SJCRH30 (cell line): ENCODE data around the gene DCX. TPM values are rescaled to one million over a fixed set of nuclear protein-coding genes. Genes with fewer than 3 reads are reported as not detected.
A peak's percentile ranks its signal among the peaks of the same experiment; 100 is the strongest.

ENCODE experiments used
- DNase-seq, 2 experiments: peaks; one replicate each; pipeline ENCODE4 v3.0.0-alpha.2; 2015 to 2020
- H3K27ac ChIP-seq: fragments of 250-450 bp; sonication (Bioruptor Pico); 2 replicates; pipeline ENCODE4 v1.5.1; 2020; ENCODE audit warnings: mild to moderate bottlenecking, moderate library complexity
- H3K27me3 ChIP-seq: fragments of 250-450 bp; sonication (Bioruptor Pico); 2 replicates; pipeline ENCODE4 v1.5.1; 2020; ENCODE audit warnings: mild to moderate bottlenecking, moderate library complexity
- H3K36me3 ChIP-seq: fragments of 250-450 bp; sonication (Bioruptor Pico); 2 replicates; pipeline ENCODE4 v1.5.1; 2020; ENCODE audit warnings: mild to moderate bottlenecking, moderate library complexity
- H3K4me1 ChIP-seq: fragments of 250-450 bp; sonication (Bioruptor Pico); 2 replicates; pipeline ENCODE4 v1.5.1; 2020; ENCODE audit warnings: mild to moderate bottlenecking, moderate library complexity
- H3K4me3 ChIP-seq: fragments of 250-450 bp; sonication (Bioruptor Pico); 2 replicates; pipeline ENCODE4 v1.5.1; 2020; ENCODE audit warnings: mild to moderate bottlenecking, moderate library complexity
- H3K9me3 ChIP-seq: fragments of 250-450 bp; sonication (Bioruptor Pico); replicated peaks from 2 replicates; pipeline ENCODE4 v1.5.1; 2020; ENCODE audit warnings: mild to moderate bottlenecking, moderate library complexity
- total RNA-seq: library from RNA; depleted of rRNA; stranded (reverse); fragments of >200 nt; shearing (Covaris generic); gene quantifications from 2 replicates; pipeline ENCODE4 v1.2.3, GENCODE V29; 2014

DCX gene
- total RNA-seq, 1 experiment from 2014 or later = 115 TPM

DNA sequence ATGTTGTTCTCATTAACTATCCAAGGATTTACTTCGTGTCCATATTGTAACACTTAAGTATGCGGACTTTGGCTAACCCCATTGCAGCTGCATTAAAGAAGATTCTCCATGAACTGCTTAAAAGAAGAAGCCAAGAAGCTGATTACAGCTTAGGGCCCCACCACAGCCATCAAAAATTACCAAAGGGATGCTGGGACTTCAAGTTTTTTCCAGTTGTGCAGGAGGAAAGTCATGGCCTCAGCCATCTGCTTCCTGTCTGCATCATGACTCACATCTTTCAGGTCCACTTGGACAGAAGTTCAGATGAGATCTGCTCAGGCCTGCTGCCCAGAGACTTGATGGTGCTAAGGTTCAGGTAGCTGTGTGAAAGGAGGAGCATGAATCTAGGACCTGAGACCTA lies 102.9 kb downstream of the DCX start:
- H3K27me3 ChIP-seq = no peaks in the 10 kb centered on the region
- no peak for DNase-seq
- H3K27ac ChIP-seq = no peak overlapping the region
- no peaks in the 10 kb centered on the region for H3K9me3 ChIP-seq
- H3K4me3 ChIP-seq = no peak overlapping the region
- peaks cover 22% of the 10 kb centered on the region for H3K36me3 ChIP-seq
- no peaks in the 10 kb centered on the region for H3K4me1 ChIP-seq

DNA sequence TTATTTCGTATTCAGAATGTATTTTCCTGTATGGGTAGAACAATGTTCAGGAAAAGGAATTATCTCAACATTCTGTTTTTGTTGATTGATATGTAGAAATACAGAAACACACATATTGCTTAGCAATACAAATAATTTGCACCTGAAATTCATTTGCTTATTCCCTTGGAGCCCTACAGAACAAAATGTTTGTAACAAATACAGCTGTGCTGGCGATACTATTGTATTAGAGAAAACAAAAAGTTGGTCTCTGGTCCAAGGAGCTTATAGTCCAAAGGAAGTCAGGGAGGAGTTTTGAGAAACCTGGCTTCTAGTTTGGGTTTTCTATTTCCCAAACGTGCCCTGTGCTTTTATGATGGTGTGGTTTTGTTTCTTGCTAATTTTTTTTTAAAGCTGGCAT lies 104.0 kb downstream of the DCX start:
- Histone ChIP-seq H3K9me3 (no peaks in the 10 kb centered on the region), H3K27ac (no peak overlapping the region), H3K4me3 (no peak overlapping the region), H3K4me1 (no peaks in the 10 kb centered on the region), H3K27me3 (no peaks in the 10 kb centered on the region), H3K36me3 (peaks cover 22% of the 10 kb centered on the region)
- no peak for DNase-seq

DNA sequence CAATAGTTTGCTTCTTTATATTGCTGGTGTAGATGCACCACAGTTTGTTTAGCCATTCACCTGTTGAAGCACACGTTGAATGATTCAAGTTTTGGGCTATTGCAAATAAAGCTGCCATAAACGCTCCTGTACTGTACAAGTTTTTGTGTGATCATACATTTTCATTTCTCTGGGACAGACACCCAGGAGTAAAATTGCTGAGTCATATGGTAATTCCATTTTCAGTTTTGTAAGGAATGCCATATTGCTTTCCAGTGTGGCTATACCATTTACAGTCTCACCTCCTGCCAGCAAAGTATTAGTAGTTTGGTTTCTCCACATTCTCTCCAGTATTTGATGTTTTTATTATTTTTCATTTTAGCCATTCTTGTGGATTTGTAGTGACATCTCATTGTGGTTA lies 109.7 kb downstream of the DCX start:
- no peak overlapping the region for H3K27ac ChIP-seq
- no peaks in the 10 kb centered on the region for H3K9me3 ChIP-seq
- H3K4me1 ChIP-seq = no peaks in the 10 kb centered on the region
- H3K4me3 ChIP-seq = no peak overlapping the region
- peaks cover 20% of the 10 kb centered on the region for H3K36me3 ChIP-seq
- no peaks in the 10 kb centered on the region for H3K27me3 ChIP-seq
- DNase-seq = no peak

DNA sequence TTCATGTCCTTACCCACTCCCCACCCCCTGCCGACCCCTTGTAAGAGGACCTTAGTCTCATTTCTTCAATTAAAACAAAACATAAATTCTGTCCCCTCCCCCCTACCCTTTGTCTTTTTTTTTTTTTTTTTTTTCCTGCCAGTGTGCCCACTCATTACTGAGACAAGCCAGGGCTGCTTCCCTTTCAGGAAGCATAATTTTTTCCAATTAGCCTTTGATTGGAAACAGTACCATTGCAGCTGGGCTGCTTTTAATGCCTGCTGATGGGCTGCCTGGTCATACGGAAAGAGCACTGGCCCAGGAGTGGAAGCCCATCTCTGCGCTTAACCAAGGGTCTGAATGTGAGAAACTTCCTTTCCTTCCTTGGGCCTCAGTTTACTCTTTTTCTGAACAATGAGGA lies 123.2 kb downstream of the DCX start:
- Histone ChIP-seq H3K4me3 (no peak overlapping the region), H3K27me3 (no peaks in the 10 kb centered on the region), H3K4me1 (peaks cover 30% of the 10 kb centered on the region), H3K36me3 (peaks cover 12% of the 10 kb centered on the region; the same call in 1 of the 2 replicates), H3K27ac (no peak overlapping the region), H3K9me3 (0 out of 2 replicates have a peak, but pooled peaks cover under 1% of the 10 kb centered on the region)
- no peak for DNase-seq

DNA sequence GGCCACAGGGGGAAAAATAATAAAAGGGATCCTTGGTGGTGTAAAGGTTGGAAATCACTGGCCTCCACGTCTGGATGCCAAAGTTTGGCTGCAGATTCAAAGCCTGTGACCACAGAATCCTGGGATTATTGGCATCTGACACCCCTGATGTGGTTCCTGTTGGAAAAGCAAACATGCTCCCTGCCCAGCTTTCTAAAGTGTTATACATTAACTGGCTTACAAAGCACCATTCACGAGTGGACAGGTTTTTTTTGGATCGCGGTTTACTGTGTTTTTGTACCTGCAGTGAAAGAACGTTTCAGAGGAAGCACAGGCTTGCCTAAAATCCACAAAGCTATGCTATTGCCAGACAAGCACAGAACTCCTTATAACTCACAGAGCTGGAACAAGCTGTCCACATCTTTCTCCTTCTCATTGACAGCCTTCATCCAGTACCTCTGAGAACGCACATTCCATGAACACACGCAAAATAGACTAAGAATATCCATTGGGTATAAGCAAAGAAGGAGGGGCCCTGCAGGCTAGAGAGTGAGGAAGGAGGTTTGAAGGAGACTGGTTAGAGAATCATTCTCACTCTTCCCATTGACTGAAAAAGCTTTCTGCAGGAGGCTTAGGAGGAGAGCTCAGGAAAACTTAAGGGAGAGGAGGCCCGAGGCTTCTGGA lies 127.2 kb downstream of the DCX start:
- Histone ChIP-seq H3K4me1 (peaks cover 61% of the 10 kb centered on the region), H3K27ac (peak overlapping the region; percentile 97), H3K36me3 (no peaks in the 10 kb centered on the region), H3K4me3 (peak overlapping the region; percentile 5; the same call in 1 of the 2 replicates), H3K27me3 (no peaks in the 10 kb centered on the region), H3K9me3 (0 out of 2 replicates have a peak, but pooled peaks cover 3% of the 10 kb centered on the region)
- DNase-seq = peak; percentile 80 to 93

DNA sequence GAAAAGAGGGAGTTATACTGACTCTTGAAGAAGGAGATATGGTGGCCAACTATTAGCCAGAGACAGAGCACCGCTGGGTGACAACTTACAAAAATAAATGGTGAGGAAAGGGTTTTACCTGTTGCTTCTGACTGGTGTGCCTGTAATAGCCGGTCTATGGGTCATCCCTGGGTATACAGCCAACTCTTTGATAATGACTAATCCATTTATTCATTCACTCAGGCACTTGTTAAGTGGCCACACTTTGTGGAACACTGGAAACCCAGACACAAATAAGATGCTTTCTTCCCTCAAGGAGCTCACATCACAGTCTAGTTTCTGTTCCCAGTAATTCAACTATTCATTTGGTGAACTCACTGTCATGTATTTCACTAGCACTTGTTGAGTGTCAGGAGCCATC lies 128.5 kb downstream of the DCX start:
- Histone ChIP-seq H3K9me3 (0 out of 2 replicates have a peak, but pooled peaks cover 3% of the 10 kb centered on the region), H3K36me3 (no peaks in the 10 kb centered on the region), H3K27ac (peak overlapping the region; percentile 97), H3K4me3 (no peak overlapping the region), H3K4me1 (peaks cover 68% of the 10 kb centered on the region), H3K27me3 (no peaks in the 10 kb centered on the region)
- DNase-seq = no peak

DNA sequence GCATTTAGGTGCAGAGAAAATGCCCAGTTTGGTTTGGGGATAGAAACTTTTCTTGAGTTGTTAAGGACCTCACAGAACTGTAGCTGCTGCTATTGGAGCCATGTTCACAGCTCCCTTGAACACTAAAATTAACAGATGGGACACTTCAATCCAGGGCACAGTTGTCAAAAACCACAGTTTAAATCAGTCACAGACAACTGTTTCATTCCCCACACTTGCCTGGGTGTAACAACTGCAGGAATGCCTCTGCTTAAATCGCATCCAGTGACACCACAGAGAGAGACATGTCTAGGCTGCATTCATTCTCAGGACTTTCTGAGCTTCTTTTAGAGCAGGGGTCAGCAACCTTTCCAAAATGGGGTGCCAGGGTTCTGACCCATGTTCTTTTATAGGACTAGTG lies 129.0 kb downstream of the DCX start:
- Histone ChIP-seq H3K4me1 (peaks cover 70% of the 10 kb centered on the region), H3K9me3 (0 out of 2 replicates have a peak, but pooled peaks cover 3% of the 10 kb centered on the region), H3K27ac (peak overlapping the region; percentile 97), H3K27me3 (no peaks in the 10 kb centered on the region), H3K4me3 (no peak overlapping the region), H3K36me3 (no peaks in the 10 kb centered on the region)
- DNase-seq = peak; percentile 85 to 96

DNA sequence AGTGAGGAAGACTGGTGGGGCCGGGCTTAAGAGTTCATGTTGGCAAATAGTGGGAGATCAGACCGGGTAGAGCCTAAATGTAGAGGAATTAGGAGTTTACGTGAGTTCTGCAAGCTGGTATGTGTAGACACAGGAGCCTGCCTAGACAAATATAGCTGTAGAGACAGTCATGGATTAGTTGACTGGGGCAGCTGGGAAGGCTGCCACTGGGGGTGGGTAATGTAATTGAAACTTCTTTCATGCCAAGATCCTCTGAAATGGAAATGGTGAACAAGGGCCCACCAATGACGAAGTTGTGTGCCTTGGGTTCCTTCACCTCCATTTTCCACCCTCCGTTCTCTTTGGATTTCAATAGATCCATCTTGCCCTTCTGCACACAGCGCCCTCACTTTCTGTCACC lies 129.9 kb downstream of the DCX start:
- Histone ChIP-seq H3K4me3 (no peak overlapping the region), H3K9me3 (0 out of 2 replicates have a peak, but pooled peaks cover 3% of the 10 kb centered on the region), H3K27ac (peak overlapping the region; percentile 97), H3K27me3 (no peaks in the 10 kb centered on the region), H3K36me3 (no peaks in the 10 kb centered on the region), H3K4me1 (peaks cover 76% of the 10 kb centered on the region)
- peak; percentile 81 to 88 for DNase-seq

DNA sequence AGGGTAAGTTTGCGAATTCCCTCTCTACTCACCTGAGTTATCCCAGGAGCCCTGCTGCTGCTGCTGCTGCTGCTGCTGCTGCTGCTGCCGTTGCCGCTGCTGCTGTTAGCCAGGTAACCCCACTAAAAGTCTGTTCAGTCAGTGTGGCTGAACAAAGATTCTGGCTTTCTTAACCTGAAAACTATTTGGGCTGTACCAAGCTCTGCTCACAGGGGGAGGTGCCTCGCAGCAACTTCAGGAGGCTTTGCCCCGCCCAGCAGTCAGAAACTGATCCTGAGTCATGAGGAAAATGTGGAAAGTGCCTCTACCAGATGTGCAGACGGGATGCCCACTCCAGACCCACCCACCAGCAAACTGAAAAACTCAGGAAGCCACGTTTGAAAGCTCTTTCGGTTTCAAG lies 141.7 kb downstream of the DCX start, which contains the start of gene CAPN6:
CAPN6 (minus strand) TSS at position 145 of the 400 bp plus-strand sequence. CDS start 6,547 bp downstream, outside the sequence.
- Histone ChIP-seq H3K27me3 (no peaks in the 10 kb centered on the region), H3K4me3 (peak within 1 kb of the TSS; percentile 49), H3K27ac (no peak within 1 kb of the TSS; the same call in 1 of the 2 replicates), H3K4me1 (no peaks in the 10 kb centered on the region), H3K9me3 (no peaks in the 10 kb centered on the region), H3K36me3 (no peaks in the 10 kb centered on the region)
- DNase-seq = peak; percentile 54 to 65

DNA sequence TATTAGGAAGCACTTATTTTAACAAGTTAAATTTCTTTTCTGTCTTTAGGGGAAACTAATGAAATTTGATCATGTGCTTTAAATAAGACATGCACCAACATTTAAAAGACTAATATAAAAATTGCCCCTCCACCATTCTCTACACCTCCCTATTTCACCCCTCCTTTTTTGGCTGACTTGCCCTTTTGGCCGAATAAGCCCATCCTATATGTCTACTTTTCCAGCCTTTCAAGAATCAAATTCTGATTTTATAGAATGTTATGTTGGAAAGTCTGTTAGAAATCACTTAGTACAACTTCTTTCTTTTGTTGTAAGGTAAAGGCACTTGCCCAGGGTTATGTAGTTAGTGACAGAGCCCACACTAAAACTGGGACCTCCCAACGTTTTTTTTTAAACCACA lies 143.5 kb downstream of the DCX start:
- H3K4me1 ChIP-seq = no peaks in the 10 kb centered on the region
- peak overlapping the region; percentile 49 for H3K4me3 ChIP-seq
- no peaks in the 10 kb centered on the region for H3K36me3 ChIP-seq
- H3K27ac ChIP-seq = no peak overlapping the region
- DNase-seq = no peak
- no peaks in the 10 kb centered on the region for H3K27me3 ChIP-seq
- H3K9me3 ChIP-seq = no peaks in the 10 kb centered on the region

DNA sequence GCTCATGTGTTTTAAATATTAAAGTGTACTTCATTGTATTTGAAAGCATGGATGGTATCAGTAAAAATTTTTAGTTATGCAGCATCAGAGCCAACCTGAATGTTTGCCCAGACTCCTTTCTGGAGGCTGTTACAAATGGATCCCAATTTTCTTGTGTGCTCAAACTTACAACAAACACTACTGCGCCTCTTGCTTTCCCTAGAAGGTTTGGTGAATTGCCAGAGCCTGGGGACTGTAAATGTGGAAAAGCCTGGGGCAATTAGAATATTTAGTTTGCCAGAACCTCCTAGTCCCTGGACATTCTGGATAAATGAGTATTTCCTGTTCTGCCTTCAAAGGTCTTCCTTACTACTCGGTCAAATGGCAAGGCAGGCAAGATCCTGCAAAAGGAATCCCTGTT lies 146.5 kb downstream of the DCX start:
- Histone ChIP-seq H3K4me3 (no peak overlapping the region), H3K27ac (no peak overlapping the region), H3K27me3 (no peaks in the 10 kb centered on the region), H3K36me3 (0 out of 2 replicates have a peak, but pooled peaks cover 2% of the 10 kb centered on the region), H3K4me1 (peaks cover 5% of the 10 kb centered on the region), H3K9me3 (no peaks in the 10 kb centered on the region)
- DNase-seq = no peak

DNA sequence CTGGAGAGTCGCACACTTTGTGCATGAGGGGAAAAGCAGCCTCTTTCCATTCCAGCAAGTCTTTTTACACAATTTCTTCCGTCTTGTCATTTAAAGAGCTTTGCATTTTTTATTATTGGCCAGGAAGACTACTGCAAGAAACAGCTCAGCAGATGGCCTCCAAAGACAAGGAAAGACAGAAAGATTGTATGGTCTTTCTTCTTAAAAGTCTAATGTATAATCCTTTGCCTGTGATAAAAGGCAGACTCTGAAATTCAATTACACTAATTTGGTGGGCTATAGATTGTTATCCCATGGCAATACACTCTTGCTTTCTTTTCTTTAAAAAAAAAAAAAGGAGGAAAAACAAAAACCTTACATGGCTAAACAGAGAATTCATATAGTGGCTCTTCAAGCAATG lies 147.6 kb downstream of the DCX start:
- Histone ChIP-seq H3K4me3 (no peak overlapping the region), H3K36me3 (0 out of 2 replicates have a peak, but pooled peaks cover 2% of the 10 kb centered on the region), H3K27ac (no peak overlapping the region), H3K9me3 (no peaks in the 10 kb centered on the region), H3K4me1 (peaks cover 11% of the 10 kb centered on the region), H3K27me3 (no peaks in the 10 kb centered on the region)
- DNase-seq = no peak

DNA sequence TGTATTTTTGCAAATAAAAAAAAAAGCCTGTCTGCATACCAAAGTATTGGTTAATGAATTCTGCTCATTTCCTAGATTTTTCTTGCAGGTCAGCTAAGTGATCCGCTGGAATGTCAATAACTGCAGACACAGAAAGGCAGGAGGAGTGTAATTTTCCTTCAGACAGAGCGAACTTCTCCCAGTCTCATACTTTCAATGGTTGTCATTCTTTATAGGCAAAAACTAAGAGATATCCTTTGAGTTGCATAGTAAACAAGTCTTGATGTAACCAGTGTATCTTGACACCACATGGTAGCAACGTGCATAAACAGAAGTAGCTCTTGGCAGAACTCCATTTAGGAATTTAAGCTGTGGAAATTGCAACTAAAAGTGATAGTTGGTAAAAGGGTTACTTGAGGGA lies 149.9 kb downstream of the DCX start:
- H3K27me3 ChIP-seq = no peaks in the 10 kb centered on the region
- H3K4me3 ChIP-seq = no peak overlapping the region
- H3K9me3 ChIP-seq = no peaks in the 10 kb centered on the region
- no peak overlapping the region for H3K27ac ChIP-seq
- 0 out of 2 replicates have a peak, but pooled peaks cover 2% of the 10 kb centered on the region for H3K36me3 ChIP-seq
- DNase-seq = no peak
- peaks cover 14% of the 10 kb centered on the region for H3K4me1 ChIP-seq

DNA sequence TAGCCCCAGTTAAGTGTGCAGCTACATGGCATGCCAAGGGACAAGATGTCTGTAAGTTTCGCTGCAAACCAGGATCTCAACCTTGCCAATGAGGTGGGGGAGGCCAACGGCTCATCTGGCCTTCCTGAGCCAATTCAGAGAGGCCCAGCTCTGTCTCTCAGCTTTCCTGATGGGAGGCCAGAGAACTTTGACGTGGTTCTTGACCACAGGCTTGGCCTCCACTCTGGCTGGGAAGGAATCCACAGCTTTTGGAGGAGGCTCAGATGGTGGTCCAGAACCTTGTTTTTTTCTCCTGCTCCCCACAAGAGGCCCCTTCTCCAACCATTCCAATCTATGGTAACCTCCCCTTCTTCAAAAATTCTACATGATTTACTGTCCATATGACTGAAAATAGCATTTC lies 151.5 kb downstream of the DCX start:
- Histone ChIP-seq H3K4me3 (no peak overlapping the region), H3K4me1 (peaks cover 18% of the 10 kb centered on the region), H3K9me3 (peaks cover 3% of the 10 kb centered on the region; the same call in 1 of the 2 replicates), H3K36me3 (peaks cover 2% of the 10 kb centered on the region; the same call in 1 of the 2 replicates), H3K27ac (no peak overlapping the region), H3K27me3 (no peaks in the 10 kb centered on the region)
- no peak for DNase-seq

DNA sequence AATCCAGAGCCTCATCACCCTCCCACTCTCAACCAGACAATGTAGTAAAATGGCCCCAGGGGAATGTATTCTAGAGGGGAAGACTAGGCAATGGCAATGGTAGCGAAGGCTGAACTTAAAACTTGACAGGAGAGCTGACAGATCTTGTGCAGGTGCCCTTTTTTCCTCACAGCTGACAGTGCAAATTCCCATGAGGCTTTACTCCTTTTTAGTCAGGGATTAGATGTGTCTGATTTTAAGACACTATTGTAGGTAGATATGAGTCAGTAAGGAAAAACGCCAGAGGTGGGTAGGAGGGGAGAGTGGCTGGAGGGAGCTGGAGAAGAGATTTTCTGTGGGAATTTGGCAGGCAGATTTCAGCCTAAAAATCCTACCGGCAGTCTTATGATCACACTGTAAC lies 152.4 kb downstream of the DCX start:
- no peaks in the 10 kb centered on the region for H3K27me3 ChIP-seq
- DNase-seq = peak; percentile 29 to 59

More for the DNA sequence above, 152.4 kb downstream of the DCX start:
- H3K4me3 ChIP-seq = no peak overlapping the region
- peaks cover 2% of the 10 kb centered on the region; the same call in 1 of the 2 replicates for H3K36me3 ChIP-seq
- no peak overlapping the region for H3K27ac ChIP-seq
- peaks cover 26% of the 10 kb centered on the region for H3K4me1 ChIP-seq
- peaks cover 3% of the 10 kb centered on the region; the same call in 1 of the 2 replicates for H3K9me3 ChIP-seq
